Coronary artery (tissue), 2 donors: ENCODE data around the gene CNTN1.

ENCODE experiments used
- DNase-seq: peaks from one replicate; pipeline ENCODE4 v3.0.0-alpha.2; 2017; ENCODE audit warnings: low spot score
- H3K27ac ChIP-seq, 2 donors: fragments of 200-600 bp; sonication (generic); one replicate each; pipeline ENCODE4 v1.5.1; 2016 to 2019
- H3K4me3 ChIP-seq: fragments of 200-600 bp; sonication (generic); 2 replicates; pipeline ENCODE4 v1.5.1; 2016; ENCODE audit warnings: mild to moderate bottlenecking, moderate library complexity
- TF ChIP-seq, protein P1 (sequence below): fragments of 200-600 bp; sonication (generic); IDR thresholded peaks from one replicate; pipeline ENCODE4 v1.5.1; 2019; ENCODE audit warnings: antibody characterized with exemption

Gene CNTN1

DNA sequence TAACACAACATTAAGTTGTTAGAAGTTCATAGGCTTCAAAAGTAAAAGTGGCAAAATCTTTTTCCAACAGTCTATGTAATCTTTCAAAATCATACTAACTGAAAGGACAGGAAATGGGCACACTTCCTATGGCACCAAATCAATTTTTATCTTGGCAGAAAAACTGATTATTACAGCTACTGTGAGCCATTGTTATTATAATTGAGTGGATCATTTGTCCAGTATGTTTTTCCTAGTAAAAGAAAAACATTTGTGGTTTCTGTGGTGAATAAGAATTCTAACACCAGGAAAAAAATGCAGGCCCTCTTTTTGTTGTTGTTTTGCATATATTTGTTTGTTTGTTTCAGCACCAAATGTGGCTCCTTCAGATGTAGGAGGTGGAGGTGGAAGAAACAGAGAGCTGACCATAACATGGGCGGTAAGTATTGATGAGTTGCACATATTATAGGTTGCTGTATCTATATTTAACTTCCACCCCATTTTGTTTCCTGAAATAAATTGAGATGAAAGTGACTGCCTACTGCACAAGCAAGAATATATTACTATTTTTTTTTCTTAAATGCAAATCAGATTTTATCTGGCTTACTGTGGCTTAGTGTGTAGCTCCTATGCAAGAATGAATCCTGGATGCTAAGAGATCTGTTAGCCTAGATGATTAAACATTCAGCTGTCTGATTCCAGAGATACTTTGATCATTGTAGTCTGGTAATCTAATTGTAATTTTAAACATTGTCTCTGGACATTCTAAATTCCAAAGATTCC lies 321.8 kb downstream of the CNTN1 start:
- no peak for DNase-seq
- Histone ChIP-seq H3K27ac (no peak overlapping the region), H3K4me3 (no peak overlapping the region)
- TF ChIP-seq, protein P1, sequence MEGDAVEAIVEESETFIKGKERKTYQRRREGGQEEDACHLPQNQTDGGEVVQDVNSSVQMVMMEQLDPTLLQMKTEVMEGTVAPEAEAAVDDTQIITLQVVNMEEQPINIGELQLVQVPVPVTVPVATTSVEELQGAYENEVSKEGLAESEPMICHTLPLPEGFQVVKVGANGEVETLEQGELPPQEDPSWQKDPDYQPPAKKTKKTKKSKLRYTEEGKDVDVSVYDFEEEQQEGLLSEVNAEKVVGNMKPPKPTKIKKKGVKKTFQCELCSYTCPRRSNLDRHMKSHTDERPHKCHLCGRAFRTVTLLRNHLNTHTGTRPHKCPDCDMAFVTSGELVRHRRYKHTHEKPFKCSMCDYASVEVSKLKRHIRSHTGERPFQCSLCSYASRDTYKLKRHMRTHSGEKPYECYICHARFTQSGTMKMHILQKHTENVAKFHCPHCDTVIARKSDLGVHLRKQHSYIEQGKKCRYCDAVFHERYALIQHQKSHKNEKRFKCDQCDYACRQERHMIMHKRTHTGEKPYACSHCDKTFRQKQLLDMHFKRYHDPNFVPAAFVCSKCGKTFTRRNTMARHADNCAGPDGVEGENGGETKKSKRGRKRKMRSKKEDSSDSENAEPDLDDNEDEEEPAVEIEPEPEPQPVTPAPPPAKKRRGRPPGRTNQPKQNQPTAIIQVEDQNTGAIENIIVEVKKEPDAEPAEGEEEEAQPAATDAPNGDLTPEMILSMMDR, result no peak

DNA sequence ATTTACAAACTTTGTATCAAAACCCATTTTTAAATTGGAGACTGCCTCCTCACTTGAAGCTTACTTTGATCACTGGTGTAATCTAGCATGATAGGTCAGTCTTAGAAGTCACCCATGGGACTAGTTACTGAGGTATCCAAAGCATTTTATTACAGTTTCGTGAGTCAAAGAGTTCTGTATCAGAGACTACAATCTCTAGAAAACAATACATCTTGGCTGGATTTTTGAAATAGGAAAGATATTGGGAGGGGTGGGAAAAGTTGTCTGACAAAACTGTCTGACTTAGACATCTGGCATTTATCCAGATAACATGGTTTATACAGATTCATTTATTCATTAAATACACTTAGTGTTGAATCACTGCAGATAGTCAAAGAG lies 322.4 kb downstream of the CNTN1 start:
- DNase-seq, result no peak
- Histone ChIP-seq H3K27ac (no peak overlapping the region), H3K4me3 (no peak overlapping the region)
- TF ChIP-seq, protein P1, result no peak

DNA sequence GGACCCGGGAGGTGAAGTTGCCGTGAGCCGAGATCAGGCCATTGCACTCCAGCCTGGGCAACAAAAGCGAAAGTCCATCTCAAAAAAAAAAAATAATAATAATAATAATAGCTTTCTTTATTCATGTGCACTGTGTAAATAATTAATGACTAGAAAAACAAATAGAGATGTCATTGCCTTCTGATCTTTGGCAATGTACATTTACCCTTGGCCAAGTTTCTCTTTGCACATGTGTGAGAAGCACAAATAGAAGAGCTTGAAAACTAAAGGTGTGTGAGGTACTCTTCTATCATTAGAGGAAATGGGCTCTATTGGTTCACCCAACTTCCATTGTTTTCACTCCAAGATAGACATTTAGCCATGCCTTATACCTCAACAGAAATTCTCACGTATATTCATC lies 325.8 kb downstream of the CNTN1 start:
- DNase-seq, result no peak
- Histone ChIP-seq H3K27ac (no peak overlapping the region), H3K4me3 (no peak overlapping the region)
- TF ChIP-seq, protein P1, result no peak

DNA sequence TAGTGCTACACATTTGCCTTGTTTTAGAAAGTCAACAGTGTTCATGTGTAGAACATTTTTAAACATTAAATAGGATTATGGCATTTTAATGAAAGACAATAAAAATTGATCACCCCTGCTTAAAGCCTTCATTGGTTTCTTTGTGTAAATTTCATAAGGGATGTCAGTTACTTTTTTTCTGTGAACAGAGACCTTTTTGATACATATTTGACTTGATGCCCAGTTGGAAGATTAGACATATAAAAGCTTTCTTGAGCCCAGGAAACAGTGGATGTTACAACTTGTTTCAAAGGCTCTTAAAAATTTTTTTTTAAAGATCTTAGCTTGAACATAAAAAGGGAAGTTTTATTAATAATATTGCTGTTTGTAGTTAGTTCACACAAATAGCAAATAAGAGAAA lies 327.2 kb downstream of the CNTN1 start:
- H3K27ac ChIP-seq, result no peak overlapping the region

DNA sequence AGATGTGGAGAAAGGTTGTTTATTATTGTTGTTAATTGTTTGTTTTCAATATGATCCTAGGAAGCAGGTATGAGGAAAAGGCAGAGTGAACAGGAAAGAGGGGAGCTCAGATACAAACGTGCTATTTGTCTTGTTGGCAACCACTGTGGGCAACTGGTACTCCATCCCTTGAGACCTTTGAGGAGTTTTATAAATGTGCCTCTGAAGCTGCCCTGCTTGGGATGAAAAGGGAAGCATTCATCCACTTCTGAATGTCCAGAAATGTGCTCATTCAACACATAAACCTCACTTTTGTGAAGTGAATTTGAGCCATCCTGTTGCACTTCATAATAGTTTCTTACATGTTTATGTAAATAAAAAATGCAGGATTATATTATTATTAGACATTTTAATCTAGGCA lies 331.6 kb downstream of the CNTN1 start:
- Histone ChIP-seq H3K27ac (no peak overlapping the region), H3K4me3 (no peak overlapping the region)
- TF ChIP-seq, protein P1, result no peak
- DNase-seq, result no peak

More for the DNA sequence above, 327.2 kb downstream of the CNTN1 start:
- no peak overlapping the region for H3K4me3 ChIP-seq
- TF ChIP-seq, protein P1, result no peak
- DNase-seq, result no peak

DNA sequence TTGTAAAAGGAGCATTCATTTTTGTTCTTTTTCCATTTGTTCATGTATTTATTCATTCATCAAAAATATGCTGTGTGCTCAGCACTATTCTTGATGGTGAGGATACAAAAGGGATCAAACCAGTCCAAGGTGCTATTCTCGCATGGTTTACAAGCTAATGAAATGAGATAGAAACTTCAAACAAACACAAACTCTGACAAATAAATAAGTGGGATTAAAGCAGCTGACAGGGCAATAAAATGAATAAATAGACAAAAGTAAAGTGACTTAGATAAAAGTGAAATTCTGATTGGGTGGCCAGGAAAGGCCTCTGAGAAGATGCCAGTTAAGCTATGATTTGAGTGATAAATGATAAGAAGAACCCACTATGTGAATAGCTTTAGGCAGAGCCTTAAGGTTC lies 333.9 kb downstream of the CNTN1 start:
- Histone ChIP-seq H3K4me3 (no peak overlapping the region), H3K27ac (no peak overlapping the region)
- DNase-seq, result no peak
- TF ChIP-seq, protein P1, result no peak

DNA sequence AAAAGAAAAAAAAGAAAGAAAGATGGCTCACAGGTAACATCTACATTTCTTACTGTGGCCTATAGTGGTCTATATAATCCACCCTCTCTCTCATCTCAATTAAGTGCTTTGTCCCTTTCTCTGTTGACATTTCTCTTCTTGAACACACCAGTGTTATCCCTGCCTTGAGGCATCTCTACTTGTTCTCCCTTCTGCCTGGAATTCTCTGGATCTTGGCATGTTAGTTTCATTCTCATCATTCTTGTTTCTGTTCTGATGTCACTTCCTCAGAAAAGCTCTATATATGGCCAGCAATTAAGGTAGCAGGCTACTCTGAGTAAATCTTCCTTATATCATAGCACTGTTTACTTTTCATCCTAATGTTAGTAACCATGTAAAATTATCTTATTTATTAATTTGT lies 340.1 kb downstream of the CNTN1 start:
- H3K27ac ChIP-seq, result no peak overlapping the region
- no peak overlapping the region for H3K4me3 ChIP-seq
- TF ChIP-seq, protein P1, result no peak
- DNase-seq, result no peak
